ENCODE data around the gene SEC31A.
"Not testable (repeated sequence)": the region's sequence is repeated elsewhere in the genome, so short reads cannot be mapped to it uniquely, and the experiment has no call there.

The SEC31A gene, protein sequence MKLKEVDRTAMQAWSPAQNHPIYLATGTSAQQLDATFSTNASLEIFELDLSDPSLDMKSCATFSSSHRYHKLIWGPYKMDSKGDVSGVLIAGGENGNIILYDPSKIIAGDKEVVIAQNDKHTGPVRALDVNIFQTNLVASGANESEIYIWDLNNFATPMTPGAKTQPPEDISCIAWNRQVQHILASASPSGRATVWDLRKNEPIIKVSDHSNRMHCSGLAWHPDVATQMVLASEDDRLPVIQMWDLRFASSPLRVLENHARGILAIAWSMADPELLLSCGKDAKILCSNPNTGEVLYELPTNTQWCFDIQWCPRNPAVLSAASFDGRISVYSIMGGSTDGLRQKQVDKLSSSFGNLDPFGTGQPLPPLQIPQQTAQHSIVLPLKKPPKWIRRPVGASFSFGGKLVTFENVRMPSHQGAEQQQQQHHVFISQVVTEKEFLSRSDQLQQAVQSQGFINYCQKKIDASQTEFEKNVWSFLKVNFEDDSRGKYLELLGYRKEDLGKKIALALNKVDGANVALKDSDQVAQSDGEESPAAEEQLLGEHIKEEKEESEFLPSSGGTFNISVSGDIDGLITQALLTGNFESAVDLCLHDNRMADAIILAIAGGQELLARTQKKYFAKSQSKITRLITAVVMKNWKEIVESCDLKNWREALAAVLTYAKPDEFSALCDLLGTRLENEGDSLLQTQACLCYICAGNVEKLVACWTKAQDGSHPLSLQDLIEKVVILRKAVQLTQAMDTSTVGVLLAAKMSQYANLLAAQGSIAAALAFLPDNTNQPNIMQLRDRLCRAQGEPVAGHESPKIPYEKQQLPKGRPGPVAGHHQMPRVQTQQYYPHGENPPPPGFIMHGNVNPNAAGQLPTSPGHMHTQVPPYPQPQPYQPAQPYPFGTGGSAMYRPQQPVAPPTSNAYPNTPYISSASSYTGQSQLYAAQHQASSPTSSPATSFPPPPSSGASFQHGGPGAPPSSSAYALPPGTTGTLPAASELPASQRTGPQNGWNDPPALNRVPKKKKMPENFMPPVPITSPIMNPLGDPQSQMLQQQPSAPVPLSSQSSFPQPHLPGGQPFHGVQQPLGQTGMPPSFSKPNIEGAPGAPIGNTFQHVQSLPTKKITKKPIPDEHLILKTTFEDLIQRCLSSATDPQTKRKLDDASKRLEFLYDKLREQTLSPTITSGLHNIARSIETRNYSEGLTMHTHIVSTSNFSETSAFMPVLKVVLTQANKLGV

DNA sequence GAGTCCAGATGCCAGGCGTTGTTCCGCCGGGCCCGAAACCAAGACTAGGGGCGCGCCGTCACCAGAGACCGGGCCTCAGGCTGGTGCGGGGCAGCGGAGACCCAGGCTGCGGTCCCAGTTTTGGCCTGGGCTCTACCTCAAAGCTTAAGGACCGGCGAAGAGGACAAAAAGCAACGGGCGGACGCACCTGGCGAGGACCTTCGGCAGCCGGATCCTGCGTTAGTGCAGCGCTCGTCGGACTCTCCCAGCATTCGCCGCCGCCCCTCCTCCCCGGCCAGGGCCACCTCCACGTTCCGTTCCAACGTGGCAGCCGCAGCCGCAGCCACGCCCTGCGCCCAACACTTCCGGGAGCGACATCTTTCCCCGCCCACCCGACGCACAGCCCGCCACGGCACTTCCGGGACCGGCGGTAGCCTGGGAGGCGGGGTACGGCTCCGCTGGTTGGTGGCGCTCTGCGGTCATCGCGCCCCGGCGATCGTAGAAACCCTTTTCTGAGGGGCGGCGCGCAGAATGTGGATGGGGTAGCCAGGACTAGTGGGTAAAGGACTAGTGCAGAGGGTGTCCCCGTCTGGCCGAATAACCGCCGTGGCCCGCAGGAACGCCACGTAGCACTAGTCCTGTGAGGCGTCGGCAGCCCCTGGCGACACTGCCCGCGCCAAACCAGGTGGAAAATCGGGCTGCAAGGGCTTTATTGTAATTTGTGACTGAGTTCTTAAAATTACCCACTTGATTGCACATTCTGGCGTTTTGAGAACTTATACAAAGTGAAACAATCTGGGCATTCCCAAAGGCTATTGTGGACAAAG is at the start of gene SEC31A:
Gene SEC31A, minus strand, starts transcription at position 253 of the 806 bp plus-strand sequence. CDS start 9,217 bp downstream, outside the sequence.
- peak; percentile 97 for DNase-seq

DNA sequence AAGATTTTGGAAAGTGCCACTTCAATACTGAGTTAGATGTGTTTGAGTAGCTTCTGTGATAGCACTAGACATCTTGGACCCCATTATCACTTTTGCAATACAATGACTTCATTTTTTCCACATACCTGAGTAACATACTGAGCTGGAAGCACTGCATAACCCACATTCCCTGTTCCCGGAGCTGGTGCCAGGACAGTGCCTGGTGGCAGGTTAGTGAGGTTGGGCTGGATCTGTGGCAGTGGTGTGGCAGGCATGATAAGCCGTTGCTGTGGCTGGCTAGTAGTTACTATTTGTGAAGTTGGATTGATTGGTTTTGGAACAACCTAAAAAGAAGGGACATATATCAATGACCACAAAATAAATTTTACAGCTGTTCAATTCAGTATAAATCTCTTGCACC is 48.5 kb upstream of the SEC31A start:
- DNase-seq: no peak

DNA sequence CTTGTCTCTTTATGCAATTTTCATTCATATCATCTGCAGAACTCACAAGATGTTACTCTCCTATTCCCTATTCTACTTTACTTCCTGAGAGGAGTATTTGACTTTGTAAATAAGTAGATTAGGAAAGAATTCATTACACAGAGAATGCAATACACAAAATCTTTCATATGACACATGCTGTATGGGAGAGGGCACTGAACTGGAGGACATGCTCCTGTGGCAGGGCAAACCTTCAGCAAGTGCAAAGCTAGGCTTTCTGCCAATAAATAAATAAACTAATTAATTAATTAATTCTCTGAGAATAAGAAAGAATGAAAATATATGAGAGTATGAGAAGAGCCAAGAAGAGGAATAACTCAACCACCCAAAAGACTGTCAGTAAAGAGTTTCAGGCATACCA is 43.5 kb upstream of the SEC31A start:
- DNase-seq: no peak

DNA sequence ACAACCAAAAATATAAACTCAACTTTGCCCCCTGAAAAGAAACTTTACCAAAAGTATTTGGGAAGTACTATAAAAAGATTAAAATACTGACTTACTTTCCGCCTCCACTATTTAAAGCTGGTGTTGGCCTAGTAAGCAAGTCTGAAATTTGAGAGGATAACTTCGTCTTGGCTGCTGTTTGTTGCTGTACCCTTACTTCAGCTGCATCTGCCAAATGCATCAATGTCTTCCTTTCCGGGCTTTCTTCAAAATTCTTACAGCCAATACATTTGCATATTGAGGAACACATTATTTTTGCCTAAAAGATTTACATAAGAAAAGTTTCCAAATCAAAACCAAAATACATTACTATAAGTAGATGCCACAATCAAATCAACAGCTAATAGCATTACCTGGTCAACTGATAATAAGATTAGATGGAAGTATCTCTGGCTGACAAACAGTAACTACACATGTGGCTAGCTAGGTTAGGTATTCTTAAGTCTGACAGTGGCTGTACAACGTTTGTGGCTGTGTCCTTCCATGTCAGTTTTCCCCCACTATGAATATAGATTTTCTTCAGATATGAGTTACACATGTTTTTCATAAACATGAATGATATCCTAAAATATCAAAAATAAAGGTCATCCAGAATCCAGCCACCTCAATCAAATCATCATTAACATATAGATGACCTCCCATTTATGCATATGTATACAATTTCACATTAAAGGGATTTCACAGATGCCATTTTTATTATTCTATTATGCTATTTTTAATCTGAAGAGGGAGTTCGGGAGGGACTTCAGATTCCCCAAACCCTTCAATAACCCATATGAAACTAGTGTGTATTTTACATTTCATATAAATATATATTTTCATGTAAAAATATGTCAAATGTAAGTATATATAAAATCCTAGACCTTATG is 40.1 kb upstream of the SEC31A start:
- DNase-seq: no peak

DNA sequence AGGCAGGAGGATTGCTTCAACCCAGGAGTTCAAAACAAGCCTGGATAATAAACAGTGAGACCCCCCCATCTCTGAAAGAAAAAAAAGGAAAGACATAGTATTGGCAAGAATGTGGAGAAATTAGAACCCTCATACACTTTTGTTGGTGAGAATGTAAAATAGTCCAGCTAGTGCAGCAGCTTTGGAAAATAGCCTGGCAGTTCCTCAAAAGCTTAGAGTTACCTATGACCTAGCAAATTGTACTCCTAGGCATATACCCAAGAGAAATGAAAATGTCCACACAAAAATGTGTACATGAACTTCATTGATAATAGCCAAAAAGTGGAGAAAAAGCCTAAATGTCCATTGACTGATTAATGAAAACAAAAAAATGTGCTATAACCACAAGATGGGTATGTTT is 30.8 kb upstream of the SEC31A start:
- DNase-seq: no peak

DNA sequence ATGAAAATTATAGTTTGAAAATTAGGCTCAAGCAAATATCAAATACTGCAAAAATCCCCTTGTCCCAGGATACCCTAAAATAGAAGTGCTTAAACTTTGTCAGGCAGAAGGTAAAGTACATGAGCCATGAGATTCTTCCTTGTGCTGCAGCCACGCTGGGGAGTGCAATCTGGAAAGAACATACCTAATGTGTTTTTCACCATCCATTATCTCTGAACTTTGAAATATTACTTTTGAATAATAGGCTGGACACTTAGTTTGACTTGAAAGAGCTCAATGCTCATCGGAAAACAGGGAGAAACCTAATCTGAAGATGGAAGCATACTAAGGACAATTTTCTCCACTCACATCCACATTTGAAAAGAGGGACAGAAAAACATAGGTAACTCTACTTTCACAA is 28.4 kb upstream of the SEC31A start:
- DNase-seq: no peak

DNA sequence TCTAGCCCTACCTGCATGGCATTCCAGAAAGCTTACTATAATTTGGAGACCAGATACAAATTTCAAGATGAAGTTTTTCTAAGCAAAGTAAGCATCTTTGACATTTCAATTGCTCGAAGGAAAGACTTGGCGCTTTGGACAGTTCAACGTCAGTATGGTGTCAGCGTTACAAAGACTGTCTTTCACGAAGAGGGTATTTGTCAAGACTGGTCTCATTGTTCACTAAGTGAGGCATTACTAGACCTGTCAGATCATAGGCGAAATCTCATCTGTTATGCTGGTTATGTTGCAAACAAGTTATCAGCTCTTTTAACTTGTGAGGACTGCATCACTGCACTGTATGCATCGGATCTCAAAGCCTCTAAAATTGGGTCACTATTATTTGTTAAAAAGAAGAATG is 27.1 kb upstream of the SEC31A start:
- DNase-seq: no peak

DNA sequence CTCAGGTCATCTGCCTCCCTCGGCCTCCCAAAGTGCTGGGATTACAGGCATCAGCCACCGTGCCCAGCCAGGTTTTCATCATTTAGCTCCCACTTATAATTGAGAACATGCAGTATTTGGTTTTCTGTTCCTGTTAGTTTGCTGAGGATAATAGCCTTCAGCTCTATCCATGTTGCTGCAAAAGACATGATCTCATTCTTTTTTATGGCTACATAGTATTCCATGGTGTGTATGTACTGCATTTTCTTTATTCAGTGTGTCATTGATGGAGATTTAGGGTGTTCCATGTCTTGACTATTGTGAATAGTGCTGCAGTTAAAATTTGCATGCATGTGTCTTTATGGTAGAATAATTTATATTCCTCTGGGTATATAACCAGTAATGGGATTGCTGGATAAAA is 23.0 kb upstream of the SEC31A start:
- not testable (repeated sequence) for DNase-seq

DNA sequence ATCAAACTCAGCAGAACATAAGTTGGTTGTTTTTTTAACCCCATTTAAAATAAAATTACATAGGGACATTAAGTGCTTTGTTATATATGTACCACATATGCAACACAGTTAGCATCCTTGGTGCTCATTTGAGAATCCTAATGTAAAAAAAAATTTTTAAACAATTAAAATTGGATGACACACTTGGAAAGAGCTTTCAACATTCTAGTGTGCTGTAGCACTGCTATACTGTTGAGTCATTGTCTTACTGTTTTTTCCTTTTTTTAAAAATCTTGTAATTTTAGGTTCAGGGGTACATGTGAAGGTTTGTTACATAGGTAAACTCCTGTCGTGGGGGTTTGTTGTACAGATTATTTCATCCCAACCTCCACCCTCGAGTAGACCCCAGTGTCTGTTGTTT is 22.4 kb upstream of the SEC31A start:
- no peak for DNase-seq

DNA sequence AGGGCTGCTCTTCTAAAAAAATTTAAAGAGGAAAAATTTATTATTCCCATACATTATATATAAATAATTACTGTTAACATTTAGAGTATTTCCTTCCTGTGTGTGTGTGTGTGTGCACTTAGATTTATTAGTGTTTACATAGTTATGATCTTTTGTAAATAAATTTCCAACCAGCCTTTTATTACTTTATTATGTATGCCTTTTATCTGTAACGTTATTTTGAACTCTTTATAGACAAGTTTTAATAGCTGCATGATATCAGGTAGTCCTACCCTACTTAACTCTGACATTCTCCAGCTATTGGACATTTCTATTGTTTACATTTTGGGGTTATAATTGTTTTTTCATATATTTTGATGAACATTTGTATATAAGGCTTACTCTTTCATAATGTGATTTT is 18.4 kb upstream of the SEC31A start:
- no peak for DNase-seq

DNA sequence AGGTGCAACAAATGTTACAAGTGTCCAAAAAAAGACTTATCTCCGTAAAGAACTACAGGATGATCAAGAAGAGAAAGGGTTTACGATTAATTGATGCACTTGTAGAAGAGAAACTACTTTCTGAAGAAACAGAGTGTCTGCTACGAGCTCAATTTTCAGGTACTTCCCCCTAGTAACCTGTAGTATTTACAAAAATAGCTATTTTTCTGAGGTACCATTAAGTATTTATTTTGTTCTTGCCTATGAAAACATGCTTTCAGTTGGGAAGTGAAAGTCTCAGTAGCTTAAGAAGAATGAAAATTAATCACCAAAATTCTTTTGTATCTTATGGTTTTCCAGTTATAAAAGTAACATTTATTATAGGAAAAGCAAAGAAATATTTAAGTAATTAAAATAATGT is 15.5 kb upstream of the SEC31A start:
- no peak for DNase-seq

DNA sequence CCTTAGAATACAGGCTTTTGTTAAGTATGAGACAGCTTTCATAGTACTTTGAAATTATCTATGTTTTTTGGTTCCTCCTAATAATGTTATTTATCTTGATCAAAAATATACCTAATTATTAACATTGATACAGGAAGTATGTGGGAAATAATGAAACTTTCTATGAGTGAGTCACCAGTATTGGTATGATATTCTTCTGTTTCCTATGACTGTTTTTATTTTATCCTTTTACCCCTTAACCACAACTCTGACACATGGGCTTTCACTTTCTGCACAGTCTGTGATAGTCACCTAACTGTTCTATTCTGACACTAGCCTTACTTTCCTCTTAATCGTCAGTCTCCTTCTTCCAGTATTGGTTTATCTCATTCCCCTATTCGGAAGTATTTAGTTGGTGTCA is 14.3 kb upstream of the SEC31A start:
- DNase-seq: peak; percentile 57

DNA sequence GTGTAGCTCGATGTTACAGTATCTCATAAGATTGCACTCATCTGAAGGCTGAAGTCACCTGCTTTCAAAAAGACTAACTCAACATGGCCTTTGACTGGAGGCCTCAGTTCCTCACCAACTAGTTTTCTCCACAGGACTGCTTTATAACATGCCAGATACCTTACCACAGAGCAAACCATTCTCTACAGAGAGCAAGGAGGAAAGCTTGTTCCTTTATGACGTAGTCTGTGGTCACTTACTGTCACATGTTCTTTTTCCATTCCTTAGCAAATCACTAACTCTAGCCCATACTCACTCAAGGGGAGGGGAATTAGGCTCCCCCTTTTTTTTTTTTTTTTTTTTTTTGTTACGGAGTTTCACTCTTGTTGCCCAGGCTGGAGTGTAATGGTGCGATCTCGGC is 12.8 kb upstream of the SEC31A start:
- no peak for DNase-seq

DNA sequence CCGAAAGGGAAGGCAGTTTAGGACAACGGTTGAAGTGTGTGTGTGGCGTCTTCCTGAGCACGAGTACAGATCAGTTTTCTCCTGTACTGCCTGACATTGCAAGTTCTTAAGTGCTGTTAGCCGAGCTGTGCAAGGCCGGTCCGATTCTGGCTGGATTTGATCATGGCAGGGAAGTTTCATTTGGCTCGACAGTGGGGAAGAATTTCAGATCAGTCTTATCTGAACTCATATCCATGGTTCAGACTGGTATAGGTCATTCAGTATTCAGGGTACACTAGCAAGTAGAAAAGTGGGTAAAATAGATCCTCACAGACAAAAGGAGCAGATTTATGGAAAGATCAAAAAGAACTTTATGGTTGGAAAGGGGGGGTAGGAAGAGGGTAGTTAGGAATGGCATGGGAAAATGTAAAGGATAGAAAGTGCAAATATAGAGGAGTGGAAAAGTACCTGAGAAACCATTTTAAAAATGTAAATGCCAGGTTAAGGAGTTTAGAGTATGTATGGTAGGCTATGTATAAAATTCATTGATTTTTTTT is 10.3 kb upstream of the SEC31A start:
- no peak for DNase-seq

DNA sequence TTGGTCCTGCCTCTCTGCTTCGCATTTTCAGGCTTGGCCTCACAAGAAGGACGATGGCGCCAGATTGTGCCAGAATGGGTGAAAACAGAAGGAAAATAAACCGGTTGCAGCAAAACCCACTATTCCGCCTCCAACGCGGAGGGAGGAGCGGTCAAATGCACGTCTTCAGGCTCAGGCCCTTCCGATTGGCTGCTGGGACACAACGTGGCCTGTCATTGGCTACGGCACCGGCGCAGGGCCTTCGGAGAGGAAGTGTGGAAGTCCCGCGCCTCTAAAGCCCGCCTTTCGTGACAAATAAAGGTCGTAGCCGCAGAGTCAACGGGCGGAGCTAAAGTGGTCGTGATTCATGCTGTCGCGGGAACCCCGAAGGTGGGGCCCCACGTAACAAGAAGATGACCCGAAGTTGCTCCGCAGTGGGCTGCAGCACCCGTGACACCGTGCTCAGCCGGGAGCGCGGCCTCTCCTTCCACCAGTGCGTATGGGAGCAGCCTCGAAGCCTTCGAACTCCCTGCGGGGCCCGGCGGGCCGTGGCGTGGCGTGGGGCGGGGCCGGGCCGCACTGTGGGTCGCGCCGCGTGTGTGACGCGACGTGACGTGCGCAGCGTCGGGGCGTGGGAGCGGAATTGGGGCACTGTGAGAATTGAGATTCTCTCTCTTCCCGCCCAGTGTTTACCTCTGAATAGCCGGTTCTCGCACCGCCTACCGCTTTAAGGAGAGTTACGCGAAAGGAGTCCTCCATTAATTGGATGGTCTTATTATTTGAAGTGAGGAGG is 9.6 kb upstream of the SEC31A start, which contains the start of gene THAP9:
Gene THAP9, plus strand, starts transcription at position 325 of the 772 bp plus-strand sequence. Its CDS starts 68 bp downstream, at position 393.
- DNase-seq: peak; percentile 99

DNA sequence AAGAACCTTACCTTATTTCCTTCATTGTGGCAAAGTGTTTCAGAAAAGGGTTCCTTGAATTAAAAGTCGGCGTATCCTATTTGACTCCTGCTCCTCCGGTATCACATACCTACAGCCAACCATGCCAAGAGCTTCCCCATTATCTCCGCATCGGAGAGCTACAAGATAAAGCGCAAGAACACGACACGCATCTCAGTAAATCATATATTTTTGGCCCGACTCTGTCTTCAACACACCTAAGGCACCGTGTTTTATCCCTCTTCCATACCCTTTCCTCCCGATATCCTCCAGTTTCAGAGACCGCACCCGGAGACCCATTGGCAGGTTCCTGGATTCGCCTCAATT is 9.1 kb upstream of the SEC31A start:
- DNase-seq: no peak

DNA sequence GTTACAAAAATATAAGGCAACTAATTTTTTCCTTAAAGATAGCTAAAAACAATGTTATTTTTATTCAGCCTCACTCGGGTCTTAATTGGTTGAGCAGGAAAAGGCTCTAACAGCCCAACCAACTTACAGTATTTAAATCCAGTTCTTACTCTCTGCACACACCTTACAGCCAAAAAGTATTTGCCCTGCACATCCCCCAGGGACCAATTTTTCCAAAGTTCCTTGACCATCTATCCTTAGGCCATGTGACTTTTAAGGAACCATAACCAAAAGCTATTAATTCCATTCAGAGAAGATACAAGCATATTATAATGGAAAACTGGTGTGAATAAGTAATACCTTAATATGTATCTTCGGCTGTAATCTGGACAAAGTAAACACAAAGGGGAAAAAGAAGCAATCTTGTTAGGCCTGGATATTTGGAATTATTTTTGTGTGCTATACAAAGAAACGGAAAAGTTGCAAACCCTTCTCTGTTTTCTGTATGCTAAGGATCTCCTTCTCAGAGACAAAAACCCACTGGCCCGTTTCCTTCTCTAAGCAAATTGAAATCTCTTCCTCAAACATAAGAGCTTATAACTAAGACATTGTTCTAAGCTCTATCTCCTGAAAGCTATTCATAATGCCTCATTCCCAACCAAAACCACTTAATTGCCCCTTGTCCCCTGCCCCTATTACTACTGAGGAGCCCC is 8.6 kb upstream of the SEC31A start:
- no peak for DNase-seq

DNA sequence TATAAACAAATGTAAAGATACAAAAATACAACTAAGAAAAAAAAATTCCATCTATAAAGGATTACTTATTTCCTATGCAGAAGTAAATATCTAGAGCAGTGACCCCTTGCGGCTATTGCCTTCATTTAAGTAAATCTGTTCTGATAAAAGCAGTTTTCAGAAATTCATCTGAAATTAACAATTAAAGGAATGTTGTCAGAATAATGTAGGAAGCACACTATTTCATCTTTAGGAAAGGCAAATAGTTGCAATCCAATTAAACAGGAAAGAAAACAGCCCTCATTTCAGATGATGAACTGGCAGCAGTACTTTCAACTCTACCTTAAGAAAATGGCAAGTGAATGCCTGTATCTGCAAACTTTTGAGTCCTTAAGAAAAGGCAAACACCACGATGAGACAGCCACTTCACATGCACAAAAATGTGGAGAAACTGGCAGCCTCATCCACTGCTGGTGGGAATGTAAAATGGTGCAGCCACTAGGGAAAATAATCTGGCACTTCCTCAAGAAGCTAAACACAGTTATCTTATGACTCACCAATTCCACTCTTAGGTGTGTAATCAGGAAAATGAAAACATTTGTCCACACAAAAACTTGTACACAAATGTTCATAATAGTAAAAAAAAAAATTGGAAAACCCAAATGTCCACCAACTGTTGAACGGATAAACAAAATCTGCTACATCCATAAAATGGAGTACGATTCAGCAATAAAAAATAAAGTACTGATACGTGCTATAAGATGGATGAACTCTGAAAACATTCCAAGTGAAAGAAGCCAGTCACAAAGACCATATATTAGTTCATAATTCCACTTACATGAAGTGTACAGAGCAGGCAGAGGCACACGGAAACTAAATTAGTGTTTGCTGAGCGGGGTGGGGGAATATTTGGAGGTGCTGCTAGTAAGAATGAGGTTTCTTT is 7.6 kb upstream of the SEC31A start:
- DNase-seq: peak; percentile 35
